ENCODE data around the gene ZBTB2. TPM values are rescaled to one million over a fixed set of nuclear protein-coding genes. Genes with fewer than 3 reads are reported as not detected.

Gene ZBTB2
- polyA plus RNA-seq (ENCODE audit: insufficient read length in 12 of 12), result 10 to 100 TPM in 11 of 12 donors, not detected in 1; 10.1 to 18.3 (median 11.9) TPM
- long read RNA-seq, donor 1, transcript ZBTB2-201 (3 exons, 3,090 nt), result major isoform, 6 of 17 reads
- long read RNA-seq, donor 1, partial matches to known transcripts, result 11 of 17 reads
- long read RNA-seq, donor 1, other reads (novel, unspliced or antisense), result 0 of 17 reads
- long read RNA-seq, donor 2, transcript ZBTB2-201 (3 exons, 3,090 nt), result major isoform, 5 of 5 reads
- long read RNA-seq, donor 2, partial matches to known transcripts, result 0 of 5 reads
- long read RNA-seq, donor 2, other reads (novel, unspliced or antisense), result 0 of 5 reads
- long read RNA-seq, donor 3, result 0 reads
- long read RNA-seq, donor 4, result 0 reads
- long read RNA-seq, donor 5, partial matches to known transcripts, result 0 of 2 reads
- long read RNA-seq, donor 5, other reads (novel, unspliced or antisense), result 0 of 2 reads
- long read RNA-seq, donor 6, partial matches to known transcripts, result 6 of 8 reads
- long read RNA-seq, donor 6, other reads (novel, unspliced or antisense), result 0 of 8 reads
- long read RNA-seq, donor 7, result 0 reads
- long read RNA-seq, donor 8, partial matches to known transcripts, result 0 of 2 reads
- long read RNA-seq, donor 8, other reads (novel, unspliced or antisense), result 0 of 2 reads
- long read RNA-seq, donor 9, partial matches to known transcripts, result 0 of 1 reads
- long read RNA-seq, donor 9, other reads (novel, unspliced or antisense), result 0 of 1 reads
- long read RNA-seq, donor 10, partial matches to known transcripts, result 0 of 1 reads
- long read RNA-seq, donor 10, other reads (novel, unspliced or antisense), result 0 of 1 reads
- long read RNA-seq, donor 11, partial matches to known transcripts, result 0 of 1 reads
- long read RNA-seq, donor 11, other reads (novel, unspliced or antisense), result 0 of 1 reads

DNA sequence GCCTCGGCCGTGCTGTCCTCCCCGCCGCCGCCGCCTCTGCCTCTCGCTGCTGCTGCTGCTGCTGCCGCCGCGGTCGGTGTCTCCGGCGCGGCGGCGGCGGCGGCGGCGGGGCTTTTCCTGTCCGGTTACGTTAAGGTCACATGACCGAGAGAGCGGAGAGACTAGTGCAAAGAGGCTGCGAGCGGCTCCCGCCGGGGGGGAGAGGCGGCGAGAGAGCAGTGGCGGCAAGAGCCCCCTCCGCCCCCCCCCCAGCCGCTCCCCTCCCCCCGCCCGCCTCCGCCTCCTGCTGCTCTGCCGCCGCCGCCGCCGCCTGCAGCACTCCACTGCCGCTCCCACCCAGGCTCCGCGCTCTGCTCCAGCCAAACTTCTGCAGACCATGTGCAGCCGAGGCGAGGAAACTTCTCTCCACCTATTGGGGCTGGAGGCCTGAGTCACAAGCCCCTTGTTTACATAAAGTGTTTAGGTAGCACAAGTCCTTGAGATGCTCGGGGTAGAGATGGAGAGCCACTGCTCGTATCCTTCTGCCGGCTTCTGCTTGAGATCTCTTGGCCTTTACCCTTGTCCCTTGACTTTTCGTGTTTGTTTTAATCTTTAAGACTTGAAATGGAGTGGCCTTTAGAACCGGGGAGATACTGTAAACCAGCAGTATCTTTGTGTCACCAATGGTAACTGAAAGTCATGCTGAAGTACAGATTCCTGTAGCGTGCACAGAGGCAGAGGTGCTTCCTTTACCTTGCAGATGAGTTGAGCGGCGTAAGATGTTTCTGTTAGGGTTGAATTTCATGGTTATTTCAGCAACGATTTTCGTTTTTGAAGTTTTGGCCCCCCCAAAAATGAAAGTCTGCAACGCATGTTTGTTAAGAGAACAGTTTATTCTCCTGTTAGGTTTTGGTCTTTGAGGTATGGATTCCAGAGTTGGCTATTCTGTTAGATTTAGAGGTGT, at the start of gene ZBTB2:
Gene ZBTB2 (minus strand): TSS at position 89 of the 943 bp plus-strand sequence. CDS start 17,922 bp downstream, outside the sequence.
- DNase-seq, result peak; percentile 66

DNA sequence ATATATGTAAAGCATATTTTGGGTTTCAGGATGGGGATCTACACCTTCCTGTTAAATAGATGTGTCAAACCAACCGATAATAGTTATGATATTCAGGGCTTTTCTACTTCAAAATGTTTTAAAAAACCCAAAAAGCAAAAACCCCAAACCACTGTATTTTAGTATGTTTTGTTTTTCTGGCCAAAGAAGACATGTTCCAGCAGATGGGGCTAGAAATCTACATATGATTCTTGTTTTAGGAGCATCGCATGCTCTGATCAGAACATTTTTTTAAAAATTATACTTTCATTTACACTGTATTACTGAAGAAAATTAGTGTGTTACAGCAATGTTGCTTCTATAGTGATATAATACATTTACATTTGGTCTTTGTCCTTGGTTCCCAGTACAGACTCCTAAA, 49.6 kb upstream of the ZBTB2 start:
- DNase-seq, result peak; percentile 40

- DNase-seq, result no peak
Observed at GRCh38 chr6:151440498-151440897, 49.1 kb upstream of the ZBTB2 start.

- DNase-seq, result no peak
Observed at GRCh38 chr6:151437401-151437800, 46.0 kb upstream of the ZBTB2 start.

GRCh38 chr6:151436802-151437201, 45.4 kb upstream of the ZBTB2 start:
- no peak for DNase-seq

DNA sequence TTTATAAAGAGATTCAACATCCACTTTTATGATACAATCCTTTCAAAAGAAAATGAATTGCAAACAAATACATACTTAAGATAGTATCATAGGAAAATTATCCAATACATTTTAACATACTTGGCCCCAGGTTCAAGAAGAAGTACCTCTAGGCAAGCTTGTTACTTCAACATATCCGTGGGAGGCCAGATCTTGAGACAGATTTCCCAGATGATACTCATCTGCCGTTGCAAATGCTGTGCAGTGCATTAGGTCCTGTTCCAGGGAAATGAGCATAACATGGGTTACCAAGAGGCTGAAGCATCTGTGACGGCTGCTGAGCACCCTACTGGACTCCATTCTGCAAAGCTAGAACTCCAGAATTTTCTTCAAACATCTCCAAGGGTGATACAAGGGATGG, 44.9 kb upstream of the ZBTB2 start:
- no peak for DNase-seq

DNA sequence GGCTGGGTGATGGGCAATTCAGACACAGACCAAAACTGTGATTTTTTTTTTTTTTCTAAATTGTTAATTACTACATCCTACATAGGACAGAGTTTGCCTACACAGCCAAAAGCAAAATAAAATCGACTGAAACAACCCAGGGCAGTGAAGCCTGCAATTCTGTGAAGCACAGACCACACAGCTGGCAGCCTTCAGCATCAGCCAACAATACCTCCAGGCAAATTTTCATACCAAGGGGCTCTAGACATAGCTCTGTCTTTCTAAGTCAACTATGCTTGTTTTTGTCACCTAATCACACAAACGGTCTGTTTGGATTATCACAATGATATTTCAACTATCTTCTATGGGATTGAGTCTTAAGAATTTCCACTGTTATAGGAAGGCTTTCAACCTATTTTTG, 43.0 kb upstream of the ZBTB2 start:
- DNase-seq, result no peak

DNA sequence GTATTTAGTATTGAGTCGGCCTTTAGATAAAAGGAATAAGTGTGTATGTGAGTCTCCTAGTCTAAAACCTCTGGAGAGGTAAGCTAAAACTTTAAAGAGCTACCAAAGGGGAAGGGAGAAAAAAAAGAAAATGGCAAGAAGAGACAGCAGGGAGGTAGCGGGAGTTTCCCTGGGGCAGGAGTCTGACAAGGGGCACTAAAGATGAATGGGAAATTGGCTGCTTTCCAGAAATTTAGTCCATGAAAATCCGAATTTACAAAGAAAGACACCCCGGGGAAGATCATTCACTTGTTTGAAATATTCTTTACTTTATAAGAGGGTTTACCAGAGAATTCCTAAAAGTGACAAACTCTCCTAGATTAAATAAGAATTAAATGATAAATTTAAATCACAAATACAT, 41.3 kb upstream of the ZBTB2 start:
- DNase-seq, result no peak

DNA sequence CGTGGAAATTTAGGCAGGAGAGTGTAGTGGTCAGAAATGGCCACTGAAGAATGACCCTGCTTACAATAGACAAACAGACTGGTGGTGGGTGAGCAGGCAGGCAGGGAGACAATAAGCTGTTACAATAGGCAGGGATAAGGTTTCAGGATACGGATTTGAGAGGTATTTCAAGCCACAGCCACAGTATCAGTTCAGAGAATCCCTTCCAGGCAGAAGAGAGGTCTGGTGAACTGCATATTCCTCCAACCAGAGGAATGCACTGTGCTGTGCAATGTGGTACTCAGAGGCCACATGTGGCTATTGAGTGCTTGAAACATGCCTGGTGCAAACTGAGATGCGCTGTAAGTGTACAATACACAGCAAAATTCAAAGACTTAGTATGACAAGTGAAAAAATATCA, 40.0 kb upstream of the ZBTB2 start:
- no peak for DNase-seq

DNA sequence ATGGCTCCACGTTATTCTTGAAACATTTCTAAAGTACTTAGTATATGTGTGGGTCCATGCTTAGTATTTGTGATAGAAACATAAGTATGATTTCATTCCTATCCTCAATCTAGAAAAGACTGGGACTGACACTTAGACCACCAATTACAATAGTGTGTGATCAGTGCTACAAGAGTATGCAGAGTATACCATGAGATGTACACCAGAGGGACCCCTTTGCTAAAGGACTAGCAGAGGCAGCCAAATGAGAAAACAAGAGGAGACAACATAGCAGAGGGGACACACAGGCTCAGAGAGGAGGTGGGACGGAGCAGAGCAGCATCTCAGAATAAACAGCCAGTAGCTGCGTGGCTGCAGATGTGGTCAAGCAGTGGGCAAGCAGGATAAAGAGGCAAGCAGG, 39.5 kb upstream of the ZBTB2 start:
- DNase-seq, result no peak

GRCh38 chr6:151428093-151428735, 36.9 kb upstream of the ZBTB2 start:
- no peak for DNase-seq

DNA sequence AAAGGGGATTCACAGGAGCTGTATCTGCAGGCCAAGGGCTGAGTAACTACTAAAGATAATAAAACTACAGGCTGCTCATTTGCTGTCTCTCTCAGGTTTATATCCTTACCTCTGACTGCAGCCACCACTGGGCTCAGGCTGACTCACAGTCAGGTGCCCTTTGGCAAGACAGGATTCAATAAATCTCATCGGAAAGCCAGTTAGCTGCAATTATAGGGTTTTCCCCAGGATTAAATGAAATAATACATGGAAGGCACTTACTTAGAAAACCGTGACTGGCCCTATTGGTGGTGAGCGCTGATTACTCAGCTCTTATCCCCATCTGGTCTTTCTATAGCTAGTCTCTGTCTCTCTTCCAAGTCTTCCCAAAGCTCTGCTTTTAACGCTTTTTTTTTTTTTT, 34.2 kb upstream of the ZBTB2 start:
- no peak for DNase-seq

GRCh38 chr6:151422981-151423380, 31.6 kb upstream of the ZBTB2 start:
- DNase-seq, result no peak

DNA sequence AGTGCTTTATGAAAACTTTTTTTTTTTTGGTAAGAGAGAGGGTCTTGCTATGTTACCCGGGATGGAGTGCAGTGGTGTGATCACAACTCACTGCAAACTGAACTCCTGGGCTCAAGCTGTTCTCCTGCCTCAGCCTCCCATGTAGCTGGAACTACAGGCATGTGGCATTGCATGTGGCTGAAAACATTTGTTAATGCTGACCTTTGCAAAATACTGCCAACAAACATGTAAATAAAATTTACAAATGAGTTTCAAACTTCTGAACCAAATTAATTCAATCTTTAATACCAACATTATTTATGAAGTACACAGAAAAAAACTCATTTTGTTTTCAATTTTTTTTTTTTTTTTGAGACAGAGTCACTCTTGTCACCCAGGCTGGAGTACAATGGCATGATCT, 26.1 kb upstream of the ZBTB2 start:
- no peak for DNase-seq

- no peak for DNase-seq
Observed at GRCh38 chr6:151414641-151415260, 23.4 kb upstream of the ZBTB2 start.

GRCh38 chr6:151413372-151414145, 22.2 kb upstream of the ZBTB2 start:
- no peak for DNase-seq

GRCh38 chr6:151412909-151413308, 21.6 kb upstream of the ZBTB2 start:
- DNase-seq, result no peak

- no peak for DNase-seq
Observed at GRCh38 chr6:151409679-151410078, 18.3 kb upstream of the ZBTB2 start.

GRCh38 chr6:151409260-151409659, 17.9 kb upstream of the ZBTB2 start:
- no peak for DNase-seq

DNA sequence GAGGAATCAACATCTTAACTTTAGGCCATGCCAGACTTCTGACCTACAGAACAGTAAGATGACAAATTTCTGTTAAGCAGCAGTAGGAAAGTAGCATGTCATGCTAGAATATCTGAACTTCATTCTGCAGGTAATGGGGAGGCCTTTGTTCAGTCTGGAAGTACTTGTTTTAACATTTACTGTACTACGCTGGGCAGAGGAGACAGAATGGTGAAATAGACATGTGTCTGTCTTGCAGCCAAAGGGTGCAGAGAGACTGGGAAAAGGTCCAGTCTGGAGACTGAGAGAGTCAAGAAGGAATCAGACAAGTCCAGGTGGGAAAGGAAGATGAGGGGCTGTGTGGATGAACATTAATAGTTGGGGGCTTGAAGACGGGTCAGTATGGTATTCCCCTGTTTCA, 17.5 kb upstream of the ZBTB2 start:
- no peak for DNase-seq

Measured in muscle of arm (tissue), 14 donors.